DOHH2 (cell line): Measurements from ENCODE around the gene NUDT12.

Source experiments
- EZH2phosphoT487 ChIP-seq: fragments of 200-600 bp; sonication (generic); IDR thresholded peaks from 2 replicates; pipeline ENCODE4 v1.6.1; 2017; ENCODE audit warnings: borderline replicate concordance, mild to moderate bottlenecking, antibody characterized with exemption, low read length, moderate library complexity, mixed read lengths
- TF ChIP-seq, protein P1 (sequence below): fragments of 200-600 bp; sonication (generic); IDR thresholded peaks from one replicate; pipeline ENCODE4 v1.5.1; 2014; ENCODE audit warnings: antibody characterized with exemption, mild to moderate bottlenecking, low read depth, low read length; ENCODE audit not compliant: poor library complexity, severe bottlenecking

DNA sequence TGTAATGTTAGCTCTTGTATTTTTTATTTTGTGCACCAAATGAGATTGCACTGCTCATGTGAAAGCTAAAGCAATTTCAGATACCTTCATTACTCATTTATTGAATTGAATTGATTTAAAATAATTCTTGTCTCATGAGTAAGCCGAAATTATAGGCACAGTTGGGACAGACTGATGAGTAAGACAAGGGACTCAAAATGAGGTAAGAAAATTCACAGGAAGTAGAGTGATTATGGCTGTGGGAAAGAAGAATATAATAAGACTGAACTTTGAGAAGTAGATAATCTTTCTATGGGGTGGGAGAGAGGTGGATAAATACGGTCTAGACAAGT is 51.1 kb downstream of the NUDT12 start:
- TF ChIP-seq, protein P1, sequence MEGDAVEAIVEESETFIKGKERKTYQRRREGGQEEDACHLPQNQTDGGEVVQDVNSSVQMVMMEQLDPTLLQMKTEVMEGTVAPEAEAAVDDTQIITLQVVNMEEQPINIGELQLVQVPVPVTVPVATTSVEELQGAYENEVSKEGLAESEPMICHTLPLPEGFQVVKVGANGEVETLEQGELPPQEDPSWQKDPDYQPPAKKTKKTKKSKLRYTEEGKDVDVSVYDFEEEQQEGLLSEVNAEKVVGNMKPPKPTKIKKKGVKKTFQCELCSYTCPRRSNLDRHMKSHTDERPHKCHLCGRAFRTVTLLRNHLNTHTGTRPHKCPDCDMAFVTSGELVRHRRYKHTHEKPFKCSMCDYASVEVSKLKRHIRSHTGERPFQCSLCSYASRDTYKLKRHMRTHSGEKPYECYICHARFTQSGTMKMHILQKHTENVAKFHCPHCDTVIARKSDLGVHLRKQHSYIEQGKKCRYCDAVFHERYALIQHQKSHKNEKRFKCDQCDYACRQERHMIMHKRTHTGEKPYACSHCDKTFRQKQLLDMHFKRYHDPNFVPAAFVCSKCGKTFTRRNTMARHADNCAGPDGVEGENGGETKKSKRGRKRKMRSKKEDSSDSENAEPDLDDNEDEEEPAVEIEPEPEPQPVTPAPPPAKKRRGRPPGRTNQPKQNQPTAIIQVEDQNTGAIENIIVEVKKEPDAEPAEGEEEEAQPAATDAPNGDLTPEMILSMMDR, result no peak
- TF ChIP-seq EZH2phosphoT487, result no peak
